ENCODE measurements around the gene GOLGA8K. TPM values are rescaled to one million over a fixed set of nuclear protein-coding genes. Genes with fewer than 3 reads are reported as not detected.
A peak's percentile ranks its signal among the peaks of the same experiment; 100 is the strongest.
"Not testable (repeated sequence)": the region's sequence is repeated elsewhere in the genome, so short reads cannot be mapped to it uniquely, and the experiment has no call there.

GOLGA8K gene
- total RNA-seq, 2 donors from 2014 or later = 0.78 TPM; not detected in 1

DNA sequence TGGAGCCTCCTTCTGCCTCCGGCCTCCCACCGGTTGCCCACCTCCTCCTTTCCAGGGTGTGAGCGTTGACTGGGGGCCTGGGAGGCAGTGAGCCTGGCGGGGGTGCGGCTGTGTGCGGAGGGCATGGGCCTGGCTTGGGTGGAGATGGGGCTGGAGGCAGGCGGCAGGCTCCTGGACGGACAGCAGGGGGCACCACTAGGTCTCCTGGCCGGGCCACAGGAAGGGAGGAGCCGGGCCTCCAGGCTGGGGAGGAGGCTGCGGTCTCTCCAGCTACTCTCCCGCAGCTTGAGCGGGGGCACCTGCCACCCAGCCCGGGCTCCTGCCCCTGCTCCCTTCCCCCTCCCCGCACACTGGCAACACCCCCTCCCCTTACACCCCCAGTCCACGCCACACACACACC, 38.1 kb downstream of the GOLGA8K start:
- peak in 3 of 4 donors; percentile 58 to 81 (median 62) for DNase-seq
- H3K36me3 ChIP-seq (replicated peaks in 1 of 2; ENCODE audit: insufficient read depth in 1 of 2, low read depth in 2 of 2); H3K27me3 ChIP-seq; H3K4me3 ChIP-seq; H3K4me1 ChIP-seq; intact Hi-C loops (cut with DNase I); H3K27ac ChIP-seq; H3K9me3 ChIP-seq: not testable (repeated sequence)
- no CpG with 5 or more reads among the region's 16 CpGs for WGBS, 2 donors
- TF ChIP-seq, protein P1, sequence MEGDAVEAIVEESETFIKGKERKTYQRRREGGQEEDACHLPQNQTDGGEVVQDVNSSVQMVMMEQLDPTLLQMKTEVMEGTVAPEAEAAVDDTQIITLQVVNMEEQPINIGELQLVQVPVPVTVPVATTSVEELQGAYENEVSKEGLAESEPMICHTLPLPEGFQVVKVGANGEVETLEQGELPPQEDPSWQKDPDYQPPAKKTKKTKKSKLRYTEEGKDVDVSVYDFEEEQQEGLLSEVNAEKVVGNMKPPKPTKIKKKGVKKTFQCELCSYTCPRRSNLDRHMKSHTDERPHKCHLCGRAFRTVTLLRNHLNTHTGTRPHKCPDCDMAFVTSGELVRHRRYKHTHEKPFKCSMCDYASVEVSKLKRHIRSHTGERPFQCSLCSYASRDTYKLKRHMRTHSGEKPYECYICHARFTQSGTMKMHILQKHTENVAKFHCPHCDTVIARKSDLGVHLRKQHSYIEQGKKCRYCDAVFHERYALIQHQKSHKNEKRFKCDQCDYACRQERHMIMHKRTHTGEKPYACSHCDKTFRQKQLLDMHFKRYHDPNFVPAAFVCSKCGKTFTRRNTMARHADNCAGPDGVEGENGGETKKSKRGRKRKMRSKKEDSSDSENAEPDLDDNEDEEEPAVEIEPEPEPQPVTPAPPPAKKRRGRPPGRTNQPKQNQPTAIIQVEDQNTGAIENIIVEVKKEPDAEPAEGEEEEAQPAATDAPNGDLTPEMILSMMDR (IDR thresholded peaks at IDR 0.05) = peak in 1 of 7 experiments; percentile 12
- peak; percentile 80 for ATAC-seq

DNA sequence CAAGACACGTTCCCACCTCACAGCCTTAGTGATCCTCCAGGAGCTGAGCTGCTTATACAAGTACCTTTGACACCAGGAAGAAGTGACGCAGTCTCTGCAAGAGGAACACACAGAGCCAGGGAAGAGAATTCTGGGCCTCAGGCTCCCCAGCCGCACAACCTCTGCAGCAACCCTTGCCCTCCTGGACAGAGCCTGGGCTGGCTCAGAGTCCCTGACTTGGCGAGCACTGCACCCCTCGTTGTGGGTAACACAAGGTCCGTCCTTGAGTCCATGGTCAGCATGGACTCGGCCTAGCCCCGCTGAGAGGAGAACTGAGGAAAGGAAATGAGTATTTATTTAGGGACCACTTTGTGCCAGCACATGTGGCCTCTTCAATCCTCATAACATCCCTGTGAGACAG, 39.6 kb downstream of the GOLGA8K start:
- DNase-seq; intact Hi-C loops (cut with DNase I); H3K27me3 ChIP-seq; ATAC-seq; H3K9me3 ChIP-seq; H3K4me1 ChIP-seq; H3K36me3 ChIP-seq (replicated peaks in 1 of 2; ENCODE audit: insufficient read depth in 1 of 2, low read depth in 2 of 2); H3K27ac ChIP-seq; H3K4me3 ChIP-seq: not testable (repeated sequence)
- WGBS, 2 donors = 77% methylated on average over 3 of the region's 8 CpGs; no CpG with 5 or more reads in 1 of the 2 donors

DNA sequence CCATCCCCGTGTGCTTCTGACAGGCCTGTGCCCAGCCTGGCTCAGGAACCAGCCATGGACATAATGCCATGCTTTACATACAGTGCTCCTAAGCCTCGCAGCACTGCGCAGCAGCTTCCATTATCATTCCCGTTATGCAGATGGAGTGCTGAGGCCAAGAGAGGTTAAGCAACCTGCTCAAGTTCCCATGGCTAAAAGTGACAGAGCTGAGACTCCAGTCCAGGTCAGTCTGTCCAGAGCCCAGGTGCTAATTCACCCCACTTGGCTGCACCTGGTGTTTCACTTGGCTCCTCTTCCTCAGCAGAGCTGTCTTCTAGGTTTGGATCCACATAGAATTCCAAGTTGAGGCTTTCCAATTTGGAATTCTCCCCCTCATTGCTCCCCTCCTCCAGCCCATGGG, 41.4 kb downstream of the GOLGA8K start:
- H3K36me3 ChIP-seq (replicated peaks in 1 of 2; ENCODE audit: insufficient read depth in 1 of 2, low read depth in 2 of 2); H3K4me1 ChIP-seq; H3K27me3 ChIP-seq; H3K27ac ChIP-seq; H3K9me3 ChIP-seq; H3K4me3 ChIP-seq; intact Hi-C loops (cut with DNase I): not testable (repeated sequence)
- ATAC-seq = peak; percentile 75
- WGBS, 2 donors = no CpG with 5 or more reads among the region's 4 CpGs
- DNase-seq = peak in 1 of 4 donors; percentile 30

DNA sequence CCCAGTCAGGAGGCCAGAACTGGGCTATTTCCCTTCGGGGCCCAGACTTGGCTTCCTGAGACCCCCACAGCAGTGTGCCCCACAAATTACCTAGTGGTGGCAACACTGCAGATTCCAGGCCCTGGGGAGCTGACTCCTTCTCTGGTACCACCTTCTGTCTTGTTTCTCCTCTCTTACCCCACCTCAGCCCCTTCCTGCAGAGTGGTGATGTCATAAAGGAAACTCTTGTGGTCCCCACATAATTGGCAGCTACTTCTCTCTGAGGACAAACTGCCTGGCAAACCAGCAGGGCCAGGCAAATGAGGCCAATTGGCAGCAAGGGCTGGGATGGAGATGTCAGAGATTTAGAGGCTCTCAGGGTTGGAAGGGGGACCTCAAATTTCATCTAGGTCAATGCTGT, 44.6 kb downstream of the GOLGA8K start:
- H3K4me3 ChIP-seq; ATAC-seq; H3K4me1 ChIP-seq; H3K9me3 ChIP-seq; H3K27me3 ChIP-seq; H3K36me3 ChIP-seq (replicated peaks in 1 of 2; ENCODE audit: insufficient read depth in 1 of 2, low read depth in 2 of 2); DNase-seq; H3K27ac ChIP-seq; intact Hi-C loops (cut with DNase I): not testable (repeated sequence)
- 43 to 67% methylated on average over 1 of the region's 1 CpG for WGBS, 2 donors

DNA sequence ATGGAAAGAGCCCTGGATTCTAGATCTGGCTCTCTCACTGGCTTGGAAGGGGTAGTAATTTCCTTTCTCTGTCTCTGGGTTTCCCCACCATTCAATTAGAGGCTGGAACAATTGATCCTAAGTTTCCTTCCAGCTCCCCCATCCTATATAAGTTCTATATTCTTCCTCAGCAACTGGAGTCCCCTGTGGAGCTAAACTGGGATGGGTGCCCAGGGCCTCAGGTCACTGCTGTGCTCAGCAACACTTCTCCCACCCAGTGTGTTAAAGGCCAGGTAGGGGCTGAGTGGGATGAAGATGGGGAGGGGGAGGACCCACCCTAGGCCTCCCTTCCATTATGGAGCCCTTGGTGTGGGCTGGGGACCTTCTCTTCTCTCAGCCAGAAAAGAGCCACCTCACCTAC, 46.2 kb downstream of the GOLGA8K start:
- ATAC-seq; intact Hi-C loops (cut with DNase I); H3K36me3 ChIP-seq (replicated peaks in 1 of 2; ENCODE audit: insufficient read depth in 1 of 2, low read depth in 2 of 2); H3K27ac ChIP-seq; H3K4me1 ChIP-seq; H3K9me3 ChIP-seq; H3K4me3 ChIP-seq; H3K27me3 ChIP-seq; DNase-seq: not testable (repeated sequence)

DNA sequence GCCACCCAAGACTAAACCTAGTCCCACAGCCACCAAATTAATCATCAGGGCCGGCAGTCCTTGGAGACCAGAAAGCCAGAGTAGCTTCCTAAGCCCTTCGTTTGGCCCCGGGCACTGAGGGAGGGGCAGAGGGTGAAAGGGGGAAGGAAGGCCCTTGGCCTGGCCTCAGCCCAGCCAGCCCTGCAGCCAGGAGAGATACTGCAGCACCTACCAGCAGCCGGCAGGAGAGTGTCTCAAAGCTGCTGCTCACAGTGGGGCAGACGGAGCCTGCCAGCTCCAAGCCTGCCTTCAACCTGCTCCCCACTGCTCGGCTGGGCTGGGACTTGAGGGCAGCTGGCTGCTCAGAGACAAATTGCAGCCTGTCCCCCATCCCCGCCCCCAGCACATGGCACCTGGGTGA, 50.3 kb downstream of the GOLGA8K start:
- H3K4me1 ChIP-seq; DNase-seq; H3K27me3 ChIP-seq; H3K27ac ChIP-seq; intact Hi-C loops (cut with DNase I); ATAC-seq; H3K9me3 ChIP-seq; H3K4me3 ChIP-seq; H3K36me3 ChIP-seq (replicated peaks in 1 of 2; ENCODE audit: insufficient read depth in 1 of 2, low read depth in 2 of 2): not testable (repeated sequence)
- WGBS, 2 donors = no CpG with 5 or more reads among the region's 7 CpGs

DNA sequence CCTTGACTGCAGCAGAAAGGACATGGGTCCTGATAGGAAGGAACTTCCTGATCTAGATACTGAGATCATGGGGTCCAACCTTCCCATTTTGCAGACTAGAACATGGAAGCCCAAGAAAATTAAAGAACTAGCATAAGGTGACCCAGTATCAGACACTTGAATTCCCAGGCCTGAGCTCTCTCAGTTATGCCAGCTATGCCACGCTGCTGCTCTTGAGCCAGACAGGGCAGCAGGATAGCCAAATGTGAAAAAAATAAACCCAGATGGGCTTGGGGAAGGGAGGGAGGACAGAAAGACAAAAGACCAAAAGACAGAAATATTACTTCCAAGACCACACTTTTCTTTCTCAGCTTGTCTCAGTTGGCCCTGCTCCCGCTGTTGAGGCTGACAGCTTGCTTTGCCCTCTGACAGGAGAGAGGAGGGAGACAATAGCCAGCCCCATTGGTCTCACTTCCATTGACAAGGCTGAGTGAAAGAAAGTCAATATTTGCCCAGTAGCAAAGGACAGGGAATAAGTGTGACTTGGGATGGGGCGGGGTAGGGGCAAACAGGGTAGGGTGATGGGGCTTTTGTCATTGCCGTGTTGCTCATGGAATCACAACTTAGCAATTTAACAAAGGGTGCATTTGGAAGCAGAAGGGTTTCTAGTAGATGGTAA, 52.4 kb downstream of the GOLGA8K start:
- not testable (repeated sequence) for H3K27ac ChIP-seq

DNA sequence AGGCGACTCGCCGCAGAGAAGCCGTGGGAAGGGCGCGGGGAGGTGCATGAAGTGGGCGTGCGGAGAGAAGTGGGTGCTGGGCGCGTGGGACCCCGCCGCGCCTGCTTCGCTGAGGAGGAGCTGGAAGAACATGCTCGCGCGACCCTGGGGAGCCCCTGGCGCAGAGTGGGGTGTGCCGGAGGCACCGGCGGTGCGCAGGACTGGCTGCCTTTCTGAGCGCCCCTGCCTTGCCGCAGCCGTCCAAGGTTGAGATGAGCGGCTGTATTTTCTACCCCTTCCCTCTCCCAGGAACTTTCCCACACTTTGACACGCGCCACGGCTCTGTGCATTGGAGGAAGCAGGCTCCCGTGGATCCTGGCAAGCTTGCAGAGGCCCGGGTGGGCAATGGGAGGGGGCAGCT, 56.1 kb downstream of the GOLGA8K start:
- no CpG with 5 or more reads among the region's 31 CpGs for WGBS, 2 donors
- H3K36me3 ChIP-seq (replicated peaks in 1 of 2; ENCODE audit: insufficient read depth in 1 of 2, low read depth in 2 of 2); H3K27ac ChIP-seq; intact Hi-C loops (cut with DNase I); ATAC-seq; H3K27me3 ChIP-seq; H3K4me3 ChIP-seq; H3K4me1 ChIP-seq; H3K9me3 ChIP-seq: not testable (repeated sequence)
- peak in 1 of 4 donors; percentile 5 for DNase-seq

More for the DNA sequence above, 52.4 kb downstream of the GOLGA8K start:
- intact Hi-C loops (cut with DNase I); H3K9me3 ChIP-seq; DNase-seq; ATAC-seq; H3K36me3 ChIP-seq (replicated peaks in 1 of 2; ENCODE audit: insufficient read depth in 1 of 2, low read depth in 2 of 2); H3K4me1 ChIP-seq; H3K27me3 ChIP-seq; H3K4me3 ChIP-seq: not testable (repeated sequence)
- 42 to 73% methylated on average over 2 of the region's 4 CpGs for WGBS, 2 donors

DNA sequence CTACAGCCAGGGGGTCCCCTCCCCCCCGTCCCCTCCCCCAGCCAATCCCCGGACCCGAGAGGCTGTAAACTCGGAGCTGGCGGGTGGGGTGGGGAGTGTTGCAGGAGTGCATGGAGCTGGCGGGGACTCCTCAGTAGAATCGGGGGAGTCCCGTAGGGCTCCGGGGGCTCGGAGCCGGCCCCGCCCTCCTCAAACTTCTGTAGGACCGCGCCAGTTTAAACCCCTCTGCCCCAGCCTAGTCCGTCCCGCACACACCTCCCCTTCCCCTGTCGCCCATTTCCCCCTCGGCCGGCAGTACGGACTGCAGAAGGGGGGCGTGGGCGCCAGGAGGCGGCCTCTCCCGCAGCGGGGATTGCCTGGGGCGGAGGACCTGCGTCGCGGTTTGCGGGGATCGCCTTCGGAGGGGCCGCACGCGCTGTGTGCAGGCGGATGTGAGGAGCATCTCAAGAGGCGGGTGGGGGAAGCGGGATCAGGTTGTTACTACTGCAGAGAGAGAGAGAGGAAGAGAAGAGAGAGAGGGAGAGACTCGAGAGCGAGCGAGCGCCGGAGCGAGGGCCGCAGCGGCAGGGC, 57.0 kb downstream of the GOLGA8K start:
- ATAC-seq; H3K36me3 ChIP-seq (replicated peaks in 1 of 2; ENCODE audit: insufficient read depth in 1 of 2, low read depth in 2 of 2); H3K4me3 ChIP-seq; H3K4me1 ChIP-seq; H3K27me3 ChIP-seq; H3K9me3 ChIP-seq; intact Hi-C loops (cut with DNase I); H3K27ac ChIP-seq: not testable (repeated sequence)
- WGBS, 2 donors = no CpG with 5 or more reads among the region's 46 CpGs
- DNase-seq = peak in 1 of 4 donors; percentile 6

DNA sequence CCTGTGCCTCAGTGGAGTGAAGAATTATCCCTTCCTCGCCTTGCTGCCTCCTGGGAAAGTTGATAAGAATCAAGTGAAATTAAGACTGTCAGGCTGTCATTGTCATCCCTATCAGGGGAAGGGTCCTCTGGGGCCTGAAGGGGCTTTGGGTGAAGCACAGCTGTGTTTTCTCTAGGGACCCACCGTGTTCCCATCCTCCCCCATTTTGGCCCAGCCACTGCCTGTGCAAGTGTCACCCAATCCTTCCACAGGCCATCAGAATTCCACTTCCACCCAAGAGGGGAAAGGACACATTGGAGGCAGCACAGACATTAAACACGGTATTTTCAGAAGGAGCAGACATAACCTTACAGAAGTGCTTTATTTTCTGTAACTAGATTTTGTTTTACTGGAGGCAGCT, 59.2 kb downstream of the GOLGA8K start:
- H3K27ac ChIP-seq; intact Hi-C loops (cut with DNase I); ATAC-seq; H3K9me3 ChIP-seq; H3K4me3 ChIP-seq; DNase-seq; H3K27me3 ChIP-seq; H3K36me3 ChIP-seq (replicated peaks in 1 of 2; ENCODE audit: insufficient read depth in 1 of 2, low read depth in 2 of 2); H3K4me1 ChIP-seq: not testable (repeated sequence)
- 80 to 86% methylated on average over 1 of the region's 3 CpGs for WGBS, 2 donors

Measured in body of pancreas (tissue), 4 donors.